SW 1271 (cell line): ENCODE results near the gene UBAP2L.
"Not testable (repeated sequence)": the region's sequence is repeated elsewhere in the genome, so short reads cannot be mapped to it uniquely, and the experiment has no call there.

Experiments used
- DNase-seq, 2 experiments: peaks; one replicate each; lab custom pipeline; 2025; lab: John Stamatoyannopoulos, UW

Gene UBAP2L

GRCh38 chr1:154205778-154206177 lies 15.0 kb upstream of the UBAP2L start:
- not testable (repeated sequence) for DNase-seq

- peak in 1 of 2 experiments; percentile 10 for DNase-seq
Observed at GRCh38 chr1:154206196-154206595, 14.6 kb upstream of the UBAP2L start, which contains the start of gene CFAP141. CFAP141 (minus strand) TSS chr1:154206333; CDS start chr1:154206307, 26 bp downstream.

- no peak for DNase-seq
Observed at GRCh38 chr1:154207262-154207661, 13.5 kb upstream of the UBAP2L start.

- DNase-seq = no peak
Observed at GRCh38 chr1:154208677-154209388, 11.9 kb upstream of the UBAP2L start.

- DNase-seq = no peak
Observed at GRCh38 chr1:154212083-154212482, 8.7 kb upstream of the UBAP2L start.

GRCh38 chr1:154213274-154213673 lies 7.5 kb upstream of the UBAP2L start:
- DNase-seq = peak in 1 of 2 experiments; percentile 31

GRCh38 chr1:154218545-154218944 lies 2.2 kb upstream of the UBAP2L start:
- DNase-seq = no peak

GRCh38 chr1:154219541-154219940 lies 1.2 kb upstream of the UBAP2L start:
- no peak for DNase-seq

- no peak for DNase-seq
Observed at GRCh38 chr1:154220970-154221277, 169 bp downstream of the UBAP2L start.

- DNase-seq = peak in 1 of 2 experiments; percentile 42
Observed at GRCh38 chr1:154221278-154222001, 685 bp downstream of the UBAP2L start.

GRCh38 chr1:154222518-154222917 lies 1.8 kb downstream of the UBAP2L start:
- no peak for DNase-seq

GRCh38 chr1:154222918-154223317 lies 2.2 kb downstream of the UBAP2L start:
- no peak for DNase-seq

GRCh38 chr1:154223621-154224020 lies 2.9 kb downstream of the UBAP2L start:
- no peak for DNase-seq

- no peak for DNase-seq
Observed at GRCh38 chr1:154225370-154225769, 4.6 kb downstream of the UBAP2L start.

- not testable (repeated sequence) for DNase-seq
Observed at GRCh38 chr1:154231112-154231511, 10.4 kb downstream of the UBAP2L start.

GRCh38 chr1:154233127-154233526 lies 12.4 kb downstream of the UBAP2L start:
- not testable (repeated sequence) for DNase-seq

GRCh38 chr1:154236855-154237254 lies 16.1 kb downstream of the UBAP2L start:
- DNase-seq = no peak

GRCh38 chr1:154237435-154237834 lies 16.7 kb downstream of the UBAP2L start:
- no peak for DNase-seq

GRCh38 chr1:154237880-154238506 lies 17.2 kb downstream of the UBAP2L start:
- no peak for DNase-seq

- DNase-seq = no peak
Observed at GRCh38 chr1:154239491-154239890, 18.7 kb downstream of the UBAP2L start.

- no peak for DNase-seq
Observed at GRCh38 chr1:154240294-154240833, 19.6 kb downstream of the UBAP2L start.

GRCh38 chr1:154241703-154242351 lies 21.1 kb downstream of the UBAP2L start:
- no peak for DNase-seq
